Measurements from ENCODE around the gene CD48.

Gene CD48

DNA sequence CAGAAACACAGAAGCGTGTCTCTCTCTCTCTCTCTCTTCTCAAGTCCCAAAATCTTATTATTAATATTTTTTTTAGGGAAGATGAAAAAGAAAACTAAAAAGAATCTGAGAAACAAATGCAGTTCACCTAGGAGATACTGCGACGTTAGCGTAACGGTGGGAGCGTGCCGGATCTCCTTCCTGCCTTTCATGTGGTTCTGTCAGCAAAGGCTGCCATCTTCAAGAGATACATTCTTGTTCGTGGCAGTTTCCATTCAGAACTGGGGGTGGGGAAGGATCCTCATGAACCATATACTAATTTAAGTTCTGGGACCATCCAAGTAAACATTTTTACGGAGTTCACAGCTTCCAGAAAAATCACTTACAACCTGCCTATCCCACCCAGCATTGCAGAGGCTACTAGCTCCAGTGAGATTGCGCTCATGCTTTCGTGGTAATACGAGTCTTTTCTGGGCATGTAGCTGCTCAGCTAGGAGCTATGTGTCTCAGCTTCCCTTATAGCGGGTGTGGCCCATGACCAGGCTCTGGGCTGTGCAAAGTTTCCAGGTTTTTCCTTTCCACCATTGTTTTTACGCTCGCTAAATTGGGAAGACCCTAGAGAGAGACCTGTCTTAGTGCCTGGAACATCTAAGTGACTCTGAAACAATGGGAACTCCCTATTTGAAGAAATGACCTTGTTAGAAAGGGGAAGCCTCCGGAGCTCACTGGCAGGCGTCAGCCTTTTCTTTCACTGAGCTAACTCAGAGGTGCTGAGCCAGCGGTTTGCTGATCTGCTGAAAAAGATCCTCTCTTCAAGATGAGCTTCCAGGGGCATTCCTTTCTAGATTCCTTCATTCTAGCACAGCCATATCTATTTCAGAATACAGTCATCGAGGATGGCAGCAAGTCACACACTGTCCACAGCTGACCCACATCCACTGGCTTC is 82.1 kb downstream of the CD48 start:
- no peaks in the 10 kb centered on the region for H3K27me3 ChIP-seq (ENCODE audit: low read depth, low read length)
- no peaks in the 10 kb centered on the region for H4K20me1 ChIP-seq (ENCODE audit: insufficient read depth, low read length)
- no peak overlapping the region for H3K9ac ChIP-seq (ENCODE audit: low read length)
- no peak overlapping the region for H3K4me3 ChIP-seq (ENCODE audit: low read length)
- H3K79me2 ChIP-seq (ENCODE audit: low read length), result no peaks in the 10 kb centered on the region
- H3K4me1 ChIP-seq (ENCODE audit: low read length), result peaks cover 36% of the 10 kb centered on the region
- no peaks in the 10 kb centered on the region for H3K36me3 ChIP-seq (replicated peaks; ENCODE audit: low read depth, low read length)
- TF ChIP-seq EZH2phosphoT487 (IDR thresholded peaks at IDR 0.05; ENCODE audit: low read depth), result no peak
- TF ChIP-seq, protein P1, sequence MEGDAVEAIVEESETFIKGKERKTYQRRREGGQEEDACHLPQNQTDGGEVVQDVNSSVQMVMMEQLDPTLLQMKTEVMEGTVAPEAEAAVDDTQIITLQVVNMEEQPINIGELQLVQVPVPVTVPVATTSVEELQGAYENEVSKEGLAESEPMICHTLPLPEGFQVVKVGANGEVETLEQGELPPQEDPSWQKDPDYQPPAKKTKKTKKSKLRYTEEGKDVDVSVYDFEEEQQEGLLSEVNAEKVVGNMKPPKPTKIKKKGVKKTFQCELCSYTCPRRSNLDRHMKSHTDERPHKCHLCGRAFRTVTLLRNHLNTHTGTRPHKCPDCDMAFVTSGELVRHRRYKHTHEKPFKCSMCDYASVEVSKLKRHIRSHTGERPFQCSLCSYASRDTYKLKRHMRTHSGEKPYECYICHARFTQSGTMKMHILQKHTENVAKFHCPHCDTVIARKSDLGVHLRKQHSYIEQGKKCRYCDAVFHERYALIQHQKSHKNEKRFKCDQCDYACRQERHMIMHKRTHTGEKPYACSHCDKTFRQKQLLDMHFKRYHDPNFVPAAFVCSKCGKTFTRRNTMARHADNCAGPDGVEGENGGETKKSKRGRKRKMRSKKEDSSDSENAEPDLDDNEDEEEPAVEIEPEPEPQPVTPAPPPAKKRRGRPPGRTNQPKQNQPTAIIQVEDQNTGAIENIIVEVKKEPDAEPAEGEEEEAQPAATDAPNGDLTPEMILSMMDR (IDR thresholded peaks at IDR 0.05; ENCODE audit: low read depth, low read length), result no peak
- H3K27ac ChIP-seq (ENCODE audit: low read length), result no peak overlapping the region
- no peak overlapping the region for H2AFZ ChIP-seq (ENCODE audit: low read depth, low read length)
- no peak overlapping the region for H3K4me2 ChIP-seq (ENCODE audit: low read length)
- no peaks in the 10 kb centered on the region for H3K9me3 ChIP-seq (ENCODE audit: insufficient read depth, low read length)

DNA sequence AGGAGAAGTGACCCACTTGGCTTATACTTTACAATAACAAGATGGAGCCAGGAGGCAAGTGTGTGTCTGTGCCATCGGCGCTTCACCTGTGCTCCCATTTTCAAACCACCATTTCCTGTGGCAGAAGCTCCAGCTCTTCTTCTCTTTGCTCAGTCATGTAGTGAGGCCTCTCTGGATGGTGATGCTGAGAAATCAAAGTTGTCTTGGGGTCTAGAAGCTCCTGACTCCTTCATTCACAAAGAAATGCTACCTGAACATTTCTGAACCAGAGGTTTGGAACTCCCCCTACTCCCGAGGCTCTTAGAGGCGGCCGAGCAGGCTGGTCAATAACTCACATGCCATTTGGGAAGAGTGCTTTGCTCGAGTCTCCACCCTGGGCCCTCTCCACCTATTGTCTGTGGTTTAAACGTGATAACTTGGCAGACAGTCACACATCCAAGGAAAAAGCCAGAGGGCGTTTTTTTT is 82.8 kb downstream of the CD48 start:
- H3K27ac ChIP-seq (ENCODE audit: low read length), result no peak overlapping the region
- H3K27me3 ChIP-seq (ENCODE audit: low read depth, low read length), result no peaks in the 10 kb centered on the region
- H3K4me2 ChIP-seq (ENCODE audit: low read length), result no peak overlapping the region
- no peaks in the 10 kb centered on the region for H3K9me3 ChIP-seq (ENCODE audit: insufficient read depth, low read length)
- no peak overlapping the region for H2AFZ ChIP-seq (ENCODE audit: low read depth, low read length)
- no peaks in the 10 kb centered on the region for H4K20me1 ChIP-seq (ENCODE audit: insufficient read depth, low read length)
- H3K36me3 ChIP-seq (replicated peaks; ENCODE audit: low read depth, low read length), result no peaks in the 10 kb centered on the region
- H3K79me2 ChIP-seq (ENCODE audit: low read length), result no peaks in the 10 kb centered on the region
- TF ChIP-seq, protein P1 (IDR thresholded peaks at IDR 0.05; ENCODE audit: low read depth, low read length), result no peak
- no peak for TF ChIP-seq EZH2phosphoT487 (IDR thresholded peaks at IDR 0.05; ENCODE audit: low read depth)
- no peak overlapping the region for H3K9ac ChIP-seq (ENCODE audit: low read length)
- H3K4me1 ChIP-seq (ENCODE audit: low read length), result peaks cover 43% of the 10 kb centered on the region
- H3K4me3 ChIP-seq (ENCODE audit: low read length), result no peak overlapping the region

All from OCI-LY3 (cell line).